Parathyroid adenoma (tissue), 2 donors: ENCODE data around the gene LEP.

ENCODE experiments used
- H2AFZ ChIP-seq: fragments of 300-600 bp; sonication (generic); one replicate; pipeline ENCODE4 v1.7.0; 2017; ENCODE audit warnings: antibody characterized with exemption, mild to moderate bottlenecking
- H3K27ac ChIP-seq: fragments of 300-600 bp; sonication (generic); one replicate; pipeline ENCODE4 v1.7.0; 2017
- H3K27me3 ChIP-seq: fragments of 300-600 bp; sonication (generic); one replicate; pipeline ENCODE4 v1.7.0; 2017; ENCODE audit warnings: low read length; ENCODE audit not compliant: control insufficient read depth, insufficient read depth
- H3K36me3 ChIP-seq: fragments of 300-600 bp; sonication (generic); one replicate; pipeline ENCODE4 v1.7.0; 2017; ENCODE audit warnings: low read length; ENCODE audit not compliant: control insufficient read depth, insufficient read depth
- H3K4me1 ChIP-seq: fragments of 300-600 bp; sonication (generic); one replicate; pipeline ENCODE4 v1.7.0; 2017; ENCODE audit warnings: control low read depth
- H3K4me2 ChIP-seq: fragments of 300-600 bp; sonication (generic); one replicate; pipeline ENCODE4 v1.7.0; 2017; ENCODE audit warnings: low read length
- H3K4me3 ChIP-seq: fragments of 300-600 bp; sonication (generic); one replicate; pipeline ENCODE4 v1.7.0; 2017; ENCODE audit warnings: low read depth, low read length
- H3K79me2 ChIP-seq: fragments of 300-600 bp; sonication (generic); one replicate; pipeline ENCODE4 v1.7.0; 2017; ENCODE audit warnings: control low read depth
- H3K9ac ChIP-seq: fragments of 300-600 bp; sonication (generic); one replicate; pipeline ENCODE4 v1.7.0; 2017; ENCODE audit warnings: mild to moderate bottlenecking
- H3K9me3 ChIP-seq: fragments of 300-600 bp; sonication (generic); one replicate; pipeline ENCODE4 v1.7.0; 2017; ENCODE audit warnings: low read length; ENCODE audit not compliant: control insufficient read depth
- CTCF ChIP-seq: fragments of 300-600 bp; sonication (generic); IDR thresholded peaks from one replicate; pipeline ENCODE4 v1.7.0; 2017; ENCODE audit warnings: antibody characterized with exemption, mild to moderate bottlenecking
- donor health status: primary hyperparathyroidism.

LEP gene

GRCh38 chr7:128242661-128243060 lies 1.6 kb downstream of the LEP start:
- Histone ChIP-seq H3K4me1 (no peaks in the 10 kb centered on the region), H3K4me2 (no peak overlapping the region), H3K27ac (no peak overlapping the region), H2AFZ (no peak overlapping the region), H3K27me3 (no peaks in the 10 kb centered on the region), H3K36me3 (peaks cover 4% of the 10 kb centered on the region), H3K4me3 (no peak overlapping the region), H3K9me3 (no peaks in the 10 kb centered on the region), H3K9ac (no peak overlapping the region), H3K79me2 (no peaks in the 10 kb centered on the region)
- TF ChIP-seq CTCF: no peak

DNA sequence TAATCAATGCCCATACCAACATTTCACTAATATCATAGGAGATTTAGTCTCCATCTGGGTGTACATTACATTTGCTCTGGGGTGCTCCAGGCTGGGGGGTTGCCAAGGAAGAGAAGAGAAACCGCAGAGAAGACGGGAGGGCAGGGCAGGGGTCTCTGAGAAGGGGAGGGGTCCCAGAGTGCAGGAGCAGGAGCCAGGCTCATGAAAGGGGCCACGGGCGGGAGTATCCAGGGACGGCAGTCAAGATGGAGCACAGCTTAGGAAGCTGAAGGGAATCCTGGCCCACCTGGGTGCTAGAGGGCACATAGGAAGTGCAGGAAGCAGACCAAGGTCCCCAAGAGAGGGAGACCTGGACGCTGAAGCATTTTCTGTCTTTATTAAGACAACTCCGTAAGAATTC lies 2.2 kb downstream of the LEP start:
- Histone ChIP-seq H3K4me3 (no peak overlapping the region), H3K4me2 (no peak overlapping the region), H3K9me3 (no peaks in the 10 kb centered on the region), H3K9ac (no peak overlapping the region), H3K27me3 (no peaks in the 10 kb centered on the region), H3K36me3 (peaks cover 4% of the 10 kb centered on the region), H3K4me1 (no peaks in the 10 kb centered on the region), H3K79me2 (no peaks in the 10 kb centered on the region), H3K27ac (no peak overlapping the region), H2AFZ (no peak overlapping the region)
- TF ChIP-seq CTCF: no peak

- Histone ChIP-seq H3K9ac (no peak overlapping the region), H3K9me3 (no peaks in the 10 kb centered on the region), H3K4me2 (no peak overlapping the region), H2AFZ (no peak overlapping the region), H3K4me3 (no peak overlapping the region), H3K27ac (no peak overlapping the region), H3K36me3 (peaks cover 4% of the 10 kb centered on the region), H3K4me1 (no peaks in the 10 kb centered on the region), H3K79me2 (no peaks in the 10 kb centered on the region), H3K27me3 (no peaks in the 10 kb centered on the region)
- no peak for TF ChIP-seq CTCF
Observed at GRCh38 chr7:128244861-128245260, 3.8 kb downstream of the LEP start.

GRCh38 chr7:128247108-128247507 lies 6.0 kb downstream of the LEP start:
- Histone ChIP-seq H3K4me1 (no peaks in the 10 kb centered on the region), H3K4me3 (no peak overlapping the region), H3K27ac (no peak overlapping the region), H3K9ac (no peak overlapping the region), H3K4me2 (no peak overlapping the region), H3K27me3 (no peaks in the 10 kb centered on the region), H2AFZ (no peak overlapping the region), H3K79me2 (no peaks in the 10 kb centered on the region), H3K9me3 (no peaks in the 10 kb centered on the region), H3K36me3 (no peaks in the 10 kb centered on the region)
- TF ChIP-seq CTCF: no peak

DNA sequence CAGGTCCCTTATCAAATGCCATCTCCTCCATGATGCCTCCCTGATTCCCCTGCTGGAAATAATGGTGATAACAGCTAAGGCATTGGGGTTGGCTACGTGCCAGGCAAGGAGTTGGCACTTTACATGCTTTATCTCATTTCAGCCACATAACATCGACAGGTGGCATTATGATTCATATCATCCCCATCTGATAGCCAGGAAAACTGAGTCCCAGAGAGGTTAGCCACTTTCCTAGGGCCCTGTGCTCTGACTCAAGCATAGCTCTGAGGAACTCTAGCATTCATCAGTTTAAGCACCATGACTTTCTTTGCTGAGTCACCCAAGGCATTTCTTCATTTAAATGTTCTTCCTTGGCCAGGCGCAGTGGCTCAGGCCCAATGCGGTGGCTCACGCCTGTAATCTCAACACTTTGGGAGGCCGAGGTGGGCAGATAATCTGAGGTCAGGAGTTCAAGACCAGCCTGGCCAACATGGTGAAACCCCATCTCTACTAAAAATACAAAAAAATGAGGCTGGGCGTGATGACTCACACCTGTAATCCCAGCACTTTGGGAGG lies 6.6 kb downstream of the LEP start:
- no peak overlapping the region for H3K4me2 ChIP-seq
- no peaks in the 10 kb centered on the region for H3K9me3 ChIP-seq
- H3K4me3 ChIP-seq: no peak overlapping the region
- TF ChIP-seq CTCF: no peak
- no peak overlapping the region for H3K9ac ChIP-seq
- no peaks in the 10 kb centered on the region for H3K27me3 ChIP-seq
- H3K79me2 ChIP-seq: no peaks in the 10 kb centered on the region
- H3K4me1 ChIP-seq: no peaks in the 10 kb centered on the region
- no peak overlapping the region for H2AFZ ChIP-seq
- no peaks in the 10 kb centered on the region for H3K36me3 ChIP-seq
- no peak overlapping the region for H3K27ac ChIP-seq
